Suprapubic skin (tissue), 4 donors: ENCODE results near the gene DHX30. TPM values are rescaled to one million over a fixed set of nuclear protein-coding genes. Genes with fewer than 3 reads are reported as not detected.

ENCODE experiments used
- DNase-seq, 2 donors: peaks; one replicate each; pipeline ENCODE4 v3.0.0-alpha.2; 2019; ENCODE audit warnings: low spot score in 2 of 2
- H3K27ac ChIP-seq: fragments of 200-600 bp; sonication (generic); one replicate; pipeline ENCODE4 v1.5.1; 2019
- H3K27me3 ChIP-seq: fragments of 200-600 bp; sonication (generic); one replicate; pipeline ENCODE4 v1.5.1; 2019
- H3K36me3 ChIP-seq: fragments of 200-600 bp; sonication (generic); one replicate; pipeline ENCODE4 v1.5.1; 2019
- H3K4me1 ChIP-seq: fragments of 200-600 bp; sonication (generic); one replicate; pipeline ENCODE4 v1.5.1; 2019
- H3K4me3 ChIP-seq: fragments of 200-600 bp; sonication (generic); one replicate; pipeline ENCODE4 v1.5.1; 2019; ENCODE audit warnings: mild to moderate bottlenecking
- H3K9me3 ChIP-seq: fragments of 200-600 bp; sonication (generic); one replicate; pipeline ENCODE4 v1.5.1; 2019
- CTCF ChIP-seq, 2 donors: fragments of 200-600 bp in 1 of 2; fragments of 450-650 bp in 1 of 2; sonication (generic) in 1 of 2; IDR thresholded peaks; one replicate each; pipeline ENCODE4 v1.5.1; 2016 to 2019; ENCODE audit warnings: antibody characterized with exemption in 2 of 2, mild to moderate bottlenecking in 1 of 2, moderate library complexity in 1 of 2
- EP300 ChIP-seq: sonication (generic); formaldehyde crosslinking; IDR thresholded peaks from one replicate; pipeline ENCODE4 v1.6.1; 2017; ENCODE audit warnings: antibody characterized with exemption
- POLR2A ChIP-seq, 2 donors: fragments of 450-650 bp; IDR thresholded peaks; one replicate each; pipeline ENCODE4 v1.6.1; 2017; ENCODE audit warnings: antibody characterized with exemption in 2 of 2, mild to moderate bottlenecking in 2 of 2, moderate library complexity in 2 of 2
- POLR2AphosphoS5 ChIP-seq, 3 donors: sonication (generic); formaldehyde crosslinking; IDR thresholded peaks; one replicate each; pipeline ENCODE4 v1.6.1; 2017; ENCODE audit warnings: antibody characterized with exemption in 3 of 3
- WGBS: methylation state at CpG from one replicate; pipeline ENCODE4 v1.1.5; 2018; 5-methylcytosine and 5-hydroxymethylcytosine counted together
- total RNA-seq, 4 donors: library from RNA; depleted of rRNA; stranded (reverse); fragments of >200 nt; gene quantifications; one replicate each; pipeline ENCODE4 v1.1.0, GENCODE V29; 2016

DHX30 gene
- total RNA-seq, 4 donors from 2014 or later: 56.7 to 74.1 (median 69.4) TPM

- WGBS: 85% methylated on average over 4 of the region's 4 CpGs
- Histone ChIP-seq H3K4me3 (no peak overlapping the region), H3K4me1 (peaks cover 25% of the 10 kb centered on the region), H3K36me3 (peaks cover 68% of the 10 kb centered on the region), H3K27me3 (no peaks in the 10 kb centered on the region), H3K9me3 (no peaks in the 10 kb centered on the region), H3K27ac (no peak overlapping the region)
- DNase-seq: no peak
- TF ChIP-seq POLR2AphosphoS5 (IDR thresholded peaks at IDR 0.05) (no peak), CTCF (IDR thresholded peaks at IDR 0.05) (no peak), POLR2A (IDR thresholded peaks at IDR 0.05) (no peak), EP300 (no peak)
Observed at GRCh38 chr3:47872916-47873315, 70.0 kb downstream of the DHX30 start.

GRCh38 chr3:47874438-47874837 is 71.5 kb downstream of the DHX30 start:
- H3K9me3 ChIP-seq: no peaks in the 10 kb centered on the region
- DNase-seq: no peak
- H3K36me3 ChIP-seq: peaks cover 53% of the 10 kb centered on the region
- no peak overlapping the region for H3K27ac ChIP-seq
- peaks cover 27% of the 10 kb centered on the region for H3K4me1 ChIP-seq
- TF ChIP-seq EP300: no peak
- no peak overlapping the region for H3K4me3 ChIP-seq
- no peaks in the 10 kb centered on the region for H3K27me3 ChIP-seq
- WGBS: 93% methylated on average over 2 of the region's 2 CpGs

GRCh38 chr3:47874913-47875312 is 72.0 kb downstream of the DHX30 start:
- peaks cover 48% of the 10 kb centered on the region for H3K36me3 ChIP-seq

GRCh38 chr3:47877290-47877689 is 74.4 kb downstream of the DHX30 start:
- H3K27ac ChIP-seq: no peak overlapping the region
- TF ChIP-seq CTCF (IDR thresholded peaks at IDR 0.05): no peak
- no peak for TF ChIP-seq EP300
- no peak for TF ChIP-seq POLR2AphosphoS5 (IDR thresholded peaks at IDR 0.05)
- TF ChIP-seq POLR2A (IDR thresholded peaks at IDR 0.05): no peak

More at GRCh38 chr3:47874913-47875312, 72.0 kb downstream of the DHX30 start:
- Histone ChIP-seq H3K4me3 (no peak overlapping the region), H3K27me3 (no peaks in the 10 kb centered on the region), H3K9me3 (no peaks in the 10 kb centered on the region), H3K4me1 (peaks cover 27% of the 10 kb centered on the region), H3K27ac (peak overlapping the region; percentile 39)
- WGBS: 47% methylated on average over 1 of the region's 1 CpG
- TF ChIP-seq POLR2AphosphoS5 (IDR thresholded peaks at IDR 0.05) (peak in 1 of 3 donors; percentile 11), POLR2A (IDR thresholded peaks at IDR 0.05) (no peak), EP300 (no peak), CTCF (IDR thresholded peaks at IDR 0.05) (no peak)
- no peak for DNase-seq

GRCh38 chr3:47877719-47878118 is 74.8 kb downstream of the DHX30 start:
- Histone ChIP-seq H3K4me1 (peaks cover 27% of the 10 kb centered on the region), H3K27ac (no peak overlapping the region), H3K36me3 (peaks cover 23% of the 10 kb centered on the region), H3K4me3 (no peak overlapping the region), H3K9me3 (no peaks in the 10 kb centered on the region), H3K27me3 (no peaks in the 10 kb centered on the region)
- DNase-seq: no peak
- TF ChIP-seq POLR2AphosphoS5 (IDR thresholded peaks at IDR 0.05) (no peak), CTCF (IDR thresholded peaks at IDR 0.05) (no peak), EP300 (no peak), POLR2A (IDR thresholded peaks at IDR 0.05) (no peak)

More at GRCh38 chr3:47877290-47877689, 74.4 kb downstream of the DHX30 start:
- no peak for DNase-seq
- Histone ChIP-seq H3K27me3 (no peaks in the 10 kb centered on the region), H3K4me1 (peaks cover 27% of the 10 kb centered on the region), H3K4me3 (no peak overlapping the region), H3K36me3 (peaks cover 25% of the 10 kb centered on the region), H3K9me3 (no peaks in the 10 kb centered on the region)
- WGBS: 77% methylated on average over 3 of the region's 3 CpGs

- H3K27me3 ChIP-seq: no peaks in the 10 kb centered on the region
- H3K36me3 ChIP-seq: peaks cover 9% of the 10 kb centered on the region
- no peak overlapping the region for H3K4me3 ChIP-seq
- H3K27ac ChIP-seq: no peak overlapping the region
- 94% methylated on average over 2 of the region's 2 CpGs for WGBS
- no peak for DNase-seq
- H3K4me1 ChIP-seq: peaks cover 7% of the 10 kb centered on the region
- H3K9me3 ChIP-seq: no peaks in the 10 kb centered on the region
- no peak for TF ChIP-seq CTCF (IDR thresholded peaks at IDR 0.05)
- no peak for TF ChIP-seq POLR2A (IDR thresholded peaks at IDR 0.05)
- TF ChIP-seq POLR2AphosphoS5 (IDR thresholded peaks at IDR 0.05): no peak
- TF ChIP-seq EP300: no peak
Observed at GRCh38 chr3:47882338-47882737, 79.4 kb downstream of the DHX30 start.
